Activated T-cell treated with anti-CD3 and anti-CD28 coated beads, Interleukin-2, amount 50 U/mL, for 24 hours (primary cell): Measurements from ENCODE around the gene YWHAQ.
A peak's percentile ranks its signal among the peaks of the same experiment; 100 is the strongest.
"Not testable (repeated sequence)": the region's sequence is repeated elsewhere in the genome, so short reads cannot be mapped to it uniquely, and the experiment has no call there.

Experiments
- DNase-seq: peaks from one replicate; pipeline ENCODE4 v3.0.0-alpha.2; 2020
- H3K27ac Mint-ChIP-seq: 2 replicates; pipeline ENCODE4 v1.8.0; 2020; ENCODE audit warnings: mild to moderate bottlenecking, mixed read lengths
- H3K27me3 Mint-ChIP-seq: 2 replicates; pipeline ENCODE4 v1.8.0; 2020; ENCODE audit warnings: mixed read lengths
- H3K36me3 Mint-ChIP-seq: 2 replicates; pipeline ENCODE4 v1.8.0; 2020; ENCODE audit warnings: low read depth, mixed read lengths
- H3K4me1 Mint-ChIP-seq: 2 replicates; pipeline ENCODE4 v1.8.0; 2020; ENCODE audit warnings: low read depth, mixed read lengths
- H3K4me3 Mint-ChIP-seq: 2 replicates; pipeline ENCODE4 v1.8.0; 2020; ENCODE audit warnings: mild to moderate bottlenecking, moderate library complexity, mixed read lengths
- H3K9me3 Mint-ChIP-seq: 2 replicates; pipeline ENCODE4 v1.8.0; 2020; ENCODE audit warnings: mixed read lengths

Gene YWHAQ

GRCh38 chr2:9601397-9601796 is 29.4 kb downstream of the YWHAQ start:
- Mint-ChIP-seq H3K36me3 (peaks cover 88% of the 10 kb centered on the region), H3K9me3 (peaks cover 10% of the 10 kb centered on the region), H3K27me3 (no peaks in the 10 kb centered on the region), H3K4me3 (no peak overlapping the region), H3K4me1 (peaks cover 76% of the 10 kb centered on the region), H3K27ac (no peak overlapping the region)
- no peak for DNase-seq

- no peak for DNase-seq
- H3K36me3 Mint-ChIP-seq: peaks cover 79% of the 10 kb centered on the region
- no peaks in the 10 kb centered on the region for H3K27me3 Mint-ChIP-seq
- H3K4me1 Mint-ChIP-seq: peaks cover 77% of the 10 kb centered on the region
- H3K4me3 Mint-ChIP-seq: no peak overlapping the region
- peaks cover 10% of the 10 kb centered on the region for H3K9me3 Mint-ChIP-seq
- H3K27ac Mint-ChIP-seq: peak overlapping the region; percentile 33
These were observed 31.4 kb downstream of the YWHAQ start for GRCh38 chr2:9599430-9599829.

- Mint-ChIP-seq H3K9me3 (peaks cover 10% of the 10 kb centered on the region), H3K36me3 (peaks cover 73% of the 10 kb centered on the region), H3K4me1 (peaks cover 81% of the 10 kb centered on the region), H3K27me3 (no peaks in the 10 kb centered on the region), H3K4me3 (peak overlapping the region; percentile 68), H3K27ac (peak overlapping the region; percentile 97)
- DNase-seq: no peak
These were observed 34.0 kb downstream of the YWHAQ start for GRCh38 chr2:9596621-9597311.

- H3K9me3 Mint-ChIP-seq: peaks cover 10% of the 10 kb centered on the region
- no peak for DNase-seq
- H3K27ac Mint-ChIP-seq: peak overlapping the region; percentile 97
- H3K4me3 Mint-ChIP-seq: peak overlapping the region; percentile 68
- no peaks in the 10 kb centered on the region for H3K27me3 Mint-ChIP-seq
- peaks cover 89% of the 10 kb centered on the region for H3K4me1 Mint-ChIP-seq
- H3K36me3 Mint-ChIP-seq: peaks cover 74% of the 10 kb centered on the region
These were observed 35.1 kb downstream of the YWHAQ start for GRCh38 chr2:9595746-9596145.

GRCh38 chr2:9595256-9595655 is 35.5 kb downstream of the YWHAQ start:
- Mint-ChIP-seq H3K36me3 (peaks cover 74% of the 10 kb centered on the region), H3K4me1 (peaks cover 89% of the 10 kb centered on the region), H3K4me3 (peak overlapping the region; percentile 68), H3K27ac (peak overlapping the region; percentile 97)
- not testable (repeated sequence) for H3K27me3 Mint-ChIP-seq, DNase-seq, H3K9me3 Mint-ChIP-seq

GRCh38 chr2:9594366-9595054 is 36.3 kb downstream of the YWHAQ start:
- H3K36me3 Mint-ChIP-seq: peaks cover 74% of the 10 kb centered on the region
- no peaks in the 10 kb centered on the region for H3K27me3 Mint-ChIP-seq
- H3K4me3 Mint-ChIP-seq: peak overlapping the region; percentile 68
- no peak for DNase-seq
- H3K27ac Mint-ChIP-seq: peak overlapping the region; percentile 97
- H3K9me3 Mint-ChIP-seq: peaks cover 2% of the 10 kb centered on the region
- H3K4me1 Mint-ChIP-seq: peaks cover 89% of the 10 kb centered on the region

GRCh38 chr2:9593925-9594324 is 36.9 kb downstream of the YWHAQ start:
- H3K4me1 Mint-ChIP-seq: peaks cover 83% of the 10 kb centered on the region
- no peaks in the 10 kb centered on the region for H3K9me3 Mint-ChIP-seq
- no peak for DNase-seq
- peak overlapping the region; percentile 97 for H3K27ac Mint-ChIP-seq
- peak overlapping the region; percentile 68 for H3K4me3 Mint-ChIP-seq
- peaks cover 74% of the 10 kb centered on the region for H3K36me3 Mint-ChIP-seq
- H3K27me3 Mint-ChIP-seq: no peaks in the 10 kb centered on the region

GRCh38 chr2:9592699-9593098 is 38.1 kb downstream of the YWHAQ start:
- Mint-ChIP-seq H3K4me3 (no peak overlapping the region), H3K4me1 (peaks cover 78% of the 10 kb centered on the region), H3K9me3 (no peaks in the 10 kb centered on the region), H3K27me3 (no peaks in the 10 kb centered on the region), H3K27ac (peak overlapping the region; percentile 97), H3K36me3 (peaks cover 74% of the 10 kb centered on the region)
- DNase-seq: no peak

GRCh38 chr2:9590641-9591040 is 40.2 kb downstream of the YWHAQ start:
- H3K9me3 Mint-ChIP-seq: no peaks in the 10 kb centered on the region
- H3K27ac Mint-ChIP-seq: peak overlapping the region; percentile 95
- peaks cover 75% of the 10 kb centered on the region for H3K36me3 Mint-ChIP-seq

GRCh38 chr2:9586465-9586864 is 44.3 kb downstream of the YWHAQ start:
- H3K36me3 Mint-ChIP-seq: peaks cover 84% of the 10 kb centered on the region
- DNase-seq: no peak
- peaks cover 36% of the 10 kb centered on the region for H3K4me1 Mint-ChIP-seq
- no peaks in the 10 kb centered on the region for H3K27me3 Mint-ChIP-seq
- no peaks in the 10 kb centered on the region for H3K9me3 Mint-ChIP-seq
- no peak overlapping the region for H3K4me3 Mint-ChIP-seq
- peak overlapping the region; percentile 68 for H3K27ac Mint-ChIP-seq

More at GRCh38 chr2:9590641-9591040, 40.2 kb downstream of the YWHAQ start:
- peaks cover 68% of the 10 kb centered on the region for H3K4me1 Mint-ChIP-seq
- DNase-seq: no peak
- H3K27me3 Mint-ChIP-seq: no peaks in the 10 kb centered on the region
- peak overlapping the region; percentile 51 for H3K4me3 Mint-ChIP-seq

GRCh38 chr2:9585486-9585885 is 45.3 kb downstream of the YWHAQ start:
- Mint-ChIP-seq H3K36me3 (peaks cover 81% of the 10 kb centered on the region), H3K9me3 (no peaks in the 10 kb centered on the region), H3K4me3 (no peak overlapping the region), H3K27me3 (no peaks in the 10 kb centered on the region), H3K27ac (peak overlapping the region; percentile 68), H3K4me1 (peaks cover 26% of the 10 kb centered on the region)
- DNase-seq: no peak

GRCh38 chr2:9584902-9585301 is 45.9 kb downstream of the YWHAQ start:
- not testable (repeated sequence) for H3K4me3 Mint-ChIP-seq, H3K27ac Mint-ChIP-seq, H3K9me3 Mint-ChIP-seq, DNase-seq, H3K27me3 Mint-ChIP-seq
- H3K36me3 Mint-ChIP-seq: peaks cover 79% of the 10 kb centered on the region
- peaks cover 21% of the 10 kb centered on the region for H3K4me1 Mint-ChIP-seq

- peaks cover 62% of the 10 kb centered on the region for H3K36me3 Mint-ChIP-seq
- H3K4me3 Mint-ChIP-seq: no peak overlapping the region
- DNase-seq: no peak
- peaks cover 11% of the 10 kb centered on the region for H3K4me1 Mint-ChIP-seq
- no peaks in the 10 kb centered on the region for H3K27me3 Mint-ChIP-seq
- H3K27ac Mint-ChIP-seq: no peak overlapping the region
- no peaks in the 10 kb centered on the region for H3K9me3 Mint-ChIP-seq
These were observed 48.2 kb downstream of the YWHAQ start for GRCh38 chr2:9582624-9583023.

- peaks cover 22% of the 10 kb centered on the region for H3K36me3 Mint-ChIP-seq
- no peak for DNase-seq
- H3K27ac Mint-ChIP-seq: peak overlapping the region; percentile 28
- peaks cover 13% of the 10 kb centered on the region for H3K4me1 Mint-ChIP-seq
- H3K9me3 Mint-ChIP-seq: no peaks in the 10 kb centered on the region
- H3K27me3 Mint-ChIP-seq: no peaks in the 10 kb centered on the region
- no peak overlapping the region for H3K4me3 Mint-ChIP-seq
These were observed 52.1 kb downstream of the YWHAQ start for GRCh38 chr2:9578467-9579235.
